Neural progenitor cell (in vitro differentiated cells): ENCODE measurements around the gene TPST1. TPM values are rescaled to one million over a fixed set of nuclear protein-coding genes. Genes with fewer than 3 reads are reported as not detected.

Source experiments
- DNase-seq: peaks from one replicate; pipeline ENCODE4 v3.0.0-alpha.2; 2016; ENCODE audit warnings: low spot score
- H2AFZ ChIP-seq: fragments of 200-600 bp; sonication (generic); replicated peaks from 2 replicates; pipeline ENCODE4 v1.6.1; 2016; ENCODE audit warnings: antibody characterized with exemption
- H3F3A ChIP-seq: fragments of 200-600 bp; sonication (generic); 2 replicates; pipeline ENCODE4 v1.6.1; 2016; ENCODE audit warnings: antibody characterized with exemption, low read depth
- H3K27ac ChIP-seq: fragments of 200-600 bp; sonication (generic); 2 replicates; pipeline ENCODE4 v1.5.1; 2016; ENCODE audit warnings: mild to moderate bottlenecking
- H3K27me3 ChIP-seq: fragments of 200-600 bp; sonication (generic); 2 replicates; pipeline ENCODE4 v1.6.1; 2016; ENCODE audit warnings: mild to moderate bottlenecking, moderate library complexity
- H3K36me3 ChIP-seq: fragments of 200-600 bp; sonication (generic); 2 replicates; pipeline ENCODE4 v1.5.1; 2016
- H3K4me1 ChIP-seq: fragments of 200-600 bp; sonication (generic); 2 replicates; pipeline ENCODE4 v1.6.1; 2016; ENCODE audit warnings: mixed run types
- H3K4me2 ChIP-seq: fragments of 200-600 bp; sonication (generic); 2 replicates; pipeline ENCODE4 v1.6.1; 2016
- H3K4me3 ChIP-seq: fragments of 200-600 bp; sonication (generic); 2 replicates; pipeline ENCODE4 v1.5.1; 2016
- H3K79me2 ChIP-seq: fragments of 200-600 bp; sonication (generic); 2 replicates; pipeline ENCODE4 v1.6.1; 2016; ENCODE audit warnings: low read depth
- H3K9ac ChIP-seq: fragments of 200-600 bp; sonication (generic); 2 replicates; pipeline ENCODE4 v1.6.1; 2016
- H3K9me3 ChIP-seq: fragments of 200-600 bp; sonication (generic); 2 replicates; pipeline ENCODE4 v1.5.1; 2016; ENCODE audit warnings: low read depth
- H4K20me1 ChIP-seq: fragments of 200-600 bp; sonication (generic); 2 replicates; pipeline ENCODE4 v1.6.1; 2016; ENCODE audit warnings: low read depth
- H3K27ac Mint-ChIP-seq: 3 replicates; pipeline ENCODE4 v1.8.0; 2021; ENCODE audit warnings: mixed read lengths
- H3K27me3 Mint-ChIP-seq: 2 replicates; pipeline ENCODE4 v1.8.0; 2022; ENCODE audit warnings: low read depth, mild to moderate bottlenecking, inconsistent platforms, moderate library complexity, mixed read lengths; ENCODE audit not compliant: insufficient read depth
- H3K36me3 Mint-ChIP-seq: 3 replicates; pipeline ENCODE4 v1.8.0; 2021; ENCODE audit warnings: mixed read lengths
- H3K4me1 Mint-ChIP-seq: 3 replicates; pipeline ENCODE4 v1.8.0; 2021; ENCODE audit warnings: mixed read lengths
- H3K4me3 Mint-ChIP-seq: 3 replicates; pipeline ENCODE4 v1.8.0; 2021; ENCODE audit warnings: mild to moderate bottlenecking, moderate library complexity, mixed read lengths
- H3K9me3 Mint-ChIP-seq: 3 replicates; pipeline ENCODE4 v1.8.0; 2020; ENCODE audit warnings: mixed read lengths
- EZH2 ChIP-seq: fragments of 200-600 bp; sonication (generic); IDR thresholded peaks from 2 replicates; pipeline ENCODE4 v1.6.1; 2017; ENCODE audit warnings: antibody characterized with exemption, mild to moderate bottlenecking, moderate library complexity
- EZH2phosphoT487 ChIP-seq: fragments of 200-600 bp; sonication (generic); IDR thresholded peaks from 2 replicates; pipeline ENCODE4 v1.6.1; 2017; ENCODE audit warnings: antibody characterized with exemption
- total RNA-seq: library from RNA; depleted of rRNA; stranded (reverse); fragments of >200 nt; gene quantifications from 2 replicates; pipeline ENCODE4 v1.2.3, GENCODE V29; 2015; ENCODE audit warnings: low replicate concordance
- TF ChIP-seq, protein P1 (sequence below): fragments of 200-600 bp; sonication (generic); IDR thresholded peaks from 2 replicates; pipeline ENCODE4 v1.5.1; 2017; ENCODE audit warnings: antibody characterized with exemption, mild to moderate bottlenecking

Gene TPST1
- total RNA-seq, 1 donor from 2014 or later: 24.9 TPM

DNA sequence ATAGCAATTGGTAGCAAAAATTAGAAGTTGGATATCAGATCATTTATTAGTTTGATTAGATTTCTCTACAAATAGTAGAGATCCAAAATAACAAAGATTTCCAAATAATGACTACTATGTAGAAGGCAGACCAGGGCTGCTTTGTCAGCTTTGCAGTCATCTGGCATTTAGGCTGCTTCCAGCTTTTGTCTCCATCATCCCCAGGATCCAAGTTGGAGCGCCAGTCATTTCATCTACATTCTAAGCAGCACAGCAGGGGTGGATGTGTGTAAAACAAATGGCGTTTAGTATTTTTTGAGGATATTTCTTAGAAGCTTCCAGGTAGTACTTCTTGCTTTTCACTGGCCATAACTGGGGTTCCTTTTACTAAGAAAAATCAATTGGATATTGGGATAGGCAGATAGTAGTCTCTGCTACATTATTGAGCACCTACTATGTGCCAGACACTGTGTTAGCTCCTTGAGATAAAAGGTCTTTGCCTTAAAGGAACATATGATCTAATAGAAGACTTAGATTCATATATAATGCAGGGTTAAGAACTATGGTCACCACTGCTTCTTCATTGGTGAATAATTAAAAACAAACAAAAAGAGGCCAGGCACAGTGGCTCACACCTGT is 41.5 kb downstream of the TPST1 start:
- Mint-ChIP-seq H3K4me3 (no peak overlapping the region), H3K4me1 (peaks cover 9% of the 10 kb centered on the region)
- DNase-seq: peak; percentile 56

DNA sequence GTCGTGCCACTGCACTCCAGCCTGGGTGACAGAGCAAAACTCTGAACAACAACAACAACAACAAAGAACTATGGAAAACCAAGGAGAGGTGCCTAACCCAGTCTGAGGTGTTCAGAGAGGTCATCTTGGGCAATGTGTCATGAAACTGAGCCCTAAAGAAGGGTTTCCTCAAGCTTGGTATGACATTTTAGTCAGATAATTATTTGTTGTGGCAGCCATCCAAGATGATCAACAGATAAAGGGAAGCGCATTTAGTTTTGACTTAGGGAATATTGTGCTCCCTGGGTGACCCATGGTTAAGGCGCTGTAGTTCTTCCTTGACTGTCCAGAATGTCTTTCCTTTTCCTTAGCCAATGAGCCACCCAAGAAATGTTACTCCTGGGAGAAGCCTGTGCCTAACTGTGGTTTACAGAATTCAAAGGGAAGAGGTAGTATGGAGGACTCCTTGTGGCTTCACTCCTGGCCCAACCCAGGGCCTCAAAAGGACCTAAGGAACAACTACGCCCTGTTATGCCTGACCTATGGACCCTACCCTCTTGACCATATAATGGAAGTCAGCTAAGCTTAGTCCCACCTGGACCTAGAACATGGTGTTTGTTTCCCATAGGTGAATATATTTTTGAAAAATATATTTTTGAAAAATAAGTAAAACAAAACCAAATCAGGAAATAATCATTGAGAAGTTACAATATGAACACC is 42.4 kb downstream of the TPST1 start:
- H3K9ac ChIP-seq: no peak overlapping the region
- Mint-ChIP-seq H3K36me3 (peaks cover 8% of the 10 kb centered on the region), H3K4me3 (no peak overlapping the region), H3K27me3 (no peaks in the 10 kb centered on the region), H3K27ac (no peak overlapping the region), H3K4me1 (peaks cover 9% of the 10 kb centered on the region), H3K9me3 (no peaks in the 10 kb centered on the region)
- H3F3A ChIP-seq: peaks cover 12% of the 10 kb centered on the region
- H3K27ac ChIP-seq: peak overlapping the region; percentile 31
- H3K4me2 ChIP-seq: no peak overlapping the region
- no peaks in the 10 kb centered on the region for H3K36me3 ChIP-seq
- peaks cover 6% of the 10 kb centered on the region for H3K4me1 ChIP-seq
- H3K9me3 ChIP-seq: no peaks in the 10 kb centered on the region
- H4K20me1 ChIP-seq: no peaks in the 10 kb centered on the region
- H2AFZ ChIP-seq: no peak overlapping the region
- TF ChIP-seq, protein P1, sequence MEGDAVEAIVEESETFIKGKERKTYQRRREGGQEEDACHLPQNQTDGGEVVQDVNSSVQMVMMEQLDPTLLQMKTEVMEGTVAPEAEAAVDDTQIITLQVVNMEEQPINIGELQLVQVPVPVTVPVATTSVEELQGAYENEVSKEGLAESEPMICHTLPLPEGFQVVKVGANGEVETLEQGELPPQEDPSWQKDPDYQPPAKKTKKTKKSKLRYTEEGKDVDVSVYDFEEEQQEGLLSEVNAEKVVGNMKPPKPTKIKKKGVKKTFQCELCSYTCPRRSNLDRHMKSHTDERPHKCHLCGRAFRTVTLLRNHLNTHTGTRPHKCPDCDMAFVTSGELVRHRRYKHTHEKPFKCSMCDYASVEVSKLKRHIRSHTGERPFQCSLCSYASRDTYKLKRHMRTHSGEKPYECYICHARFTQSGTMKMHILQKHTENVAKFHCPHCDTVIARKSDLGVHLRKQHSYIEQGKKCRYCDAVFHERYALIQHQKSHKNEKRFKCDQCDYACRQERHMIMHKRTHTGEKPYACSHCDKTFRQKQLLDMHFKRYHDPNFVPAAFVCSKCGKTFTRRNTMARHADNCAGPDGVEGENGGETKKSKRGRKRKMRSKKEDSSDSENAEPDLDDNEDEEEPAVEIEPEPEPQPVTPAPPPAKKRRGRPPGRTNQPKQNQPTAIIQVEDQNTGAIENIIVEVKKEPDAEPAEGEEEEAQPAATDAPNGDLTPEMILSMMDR: no peak
- no peak for TF ChIP-seq EZH2
- no peak for TF ChIP-seq EZH2phosphoT487
- no peak for DNase-seq
- H3K27me3 ChIP-seq: no peaks in the 10 kb centered on the region
- no peak overlapping the region for H3K4me3 ChIP-seq
- peaks cover 6% of the 10 kb centered on the region for H3K79me2 ChIP-seq

More for the DNA sequence above, 41.5 kb downstream of the TPST1 start:
- no peak overlapping the region for H3K27ac ChIP-seq
- H3K4me3 ChIP-seq: no peak overlapping the region
- peaks cover 6% of the 10 kb centered on the region for H3K4me1 ChIP-seq
- H2AFZ ChIP-seq: no peak overlapping the region
- peaks cover 9% of the 10 kb centered on the region for H3K79me2 ChIP-seq
- Mint-ChIP-seq H3K27ac (no peak overlapping the region), H3K36me3 (peaks cover 8% of the 10 kb centered on the region), H3K9me3 (no peaks in the 10 kb centered on the region), H3K27me3 (no peaks in the 10 kb centered on the region)
- no peaks in the 10 kb centered on the region for H3K36me3 ChIP-seq
- H3K9me3 ChIP-seq: no peaks in the 10 kb centered on the region
- no peak overlapping the region for H3K4me2 ChIP-seq
- TF ChIP-seq EZH2phosphoT487 (no peak), EZH2 (no peak)
- TF ChIP-seq, protein P1: no peak
- no peaks in the 10 kb centered on the region for H4K20me1 ChIP-seq
- H3F3A ChIP-seq: peaks cover 12% of the 10 kb centered on the region
- H3K9ac ChIP-seq: no peak overlapping the region
- no peaks in the 10 kb centered on the region for H3K27me3 ChIP-seq

DNA sequence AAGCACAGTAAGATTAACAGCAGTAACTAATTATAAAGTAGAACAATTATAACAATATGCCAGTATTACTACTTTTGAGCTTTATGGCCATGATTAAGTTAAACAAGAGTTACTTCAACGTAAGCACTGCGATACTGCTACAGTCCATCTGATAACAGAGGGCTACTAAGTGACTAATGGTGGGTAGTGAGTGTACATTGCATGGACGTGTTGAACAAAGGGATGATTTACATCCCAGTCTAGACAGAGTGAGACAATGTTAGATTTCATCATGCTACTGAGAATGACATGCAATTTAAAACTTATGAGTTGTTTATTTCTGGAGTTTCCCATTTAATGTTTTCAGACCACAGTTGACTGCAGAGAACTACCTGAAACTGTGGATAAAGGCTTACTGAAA is 45.6 kb downstream of the TPST1 start:
- H3K9me3 Mint-ChIP-seq: no peaks in the 10 kb centered on the region
- H3K36me3 ChIP-seq: no peaks in the 10 kb centered on the region
- H3K27me3 Mint-ChIP-seq: no peaks in the 10 kb centered on the region
- no peaks in the 10 kb centered on the region for H4K20me1 ChIP-seq
- no peak overlapping the region for H3K4me2 ChIP-seq
- no peak overlapping the region for H3K9ac ChIP-seq
- DNase-seq: no peak
- H2AFZ ChIP-seq: no peak overlapping the region
- H3K4me3 Mint-ChIP-seq: no peak overlapping the region
- no peak overlapping the region for H3K27ac Mint-ChIP-seq
- peaks cover 2% of the 10 kb centered on the region for H3K79me2 ChIP-seq
- H3K4me1 ChIP-seq: peaks cover 6% of the 10 kb centered on the region
- peaks cover 6% of the 10 kb centered on the region for H3K4me1 Mint-ChIP-seq
- TF ChIP-seq, protein P1: no peak
- TF ChIP-seq EZH2 (no peak), EZH2phosphoT487 (no peak)
- H3K9me3 ChIP-seq: no peaks in the 10 kb centered on the region
- H3F3A ChIP-seq: peaks cover 6% of the 10 kb centered on the region
- H3K36me3 Mint-ChIP-seq: peaks cover 11% of the 10 kb centered on the region
- H3K27me3 ChIP-seq: no peaks in the 10 kb centered on the region
- H3K27ac ChIP-seq: no peak overlapping the region
- H3K4me3 ChIP-seq: no peak overlapping the region
